ENCODE data around the gene MYRF. TPM values are rescaled to one million over a fixed set of nuclear protein-coding genes. Genes with fewer than 3 reads are reported as not detected.
A peak's percentile ranks its signal among the peaks of the same experiment; 100 is the strongest.

Gene MYRF
- total RNA-seq, 2 experiments from 2014 or later = 2.8 to 2.9 TPM

- peaks cover 9% of the 10 kb centered on the region for H3K27me3 Mint-ChIP-seq (ENCODE audit: low read depth)
- no peaks in the 10 kb centered on the region for H3K9me3 Mint-ChIP-seq (ENCODE audit: insufficient read depth)
- no peak overlapping the region for H3K4me3 Mint-ChIP-seq
- no peak overlapping the region for H3K27ac Mint-ChIP-seq
- H3K4me1 Mint-ChIP-seq (ENCODE audit: low read depth) = peaks cover 29% of the 10 kb centered on the region
- ATAC-seq (no peak), DNase-seq (no peak)
- H3K36me3 Mint-ChIP-seq (ENCODE audit: low read depth) = no peaks in the 10 kb centered on the region
- ChIA-PET POLR2A (no interaction called here), CTCF (interaction anchor here (2.0 kb wide), 1 partner anchor 25 kb away, joined by 9 read pairs; no protein-coding TSS in a partner anchor)
Measured at GRCh38 chr11:61774411-61774810, 22.0 kb downstream of the MYRF start.

- H3K9me3 Mint-ChIP-seq (ENCODE audit: insufficient read depth) = no peaks in the 10 kb centered on the region
- no peak for ATAC-seq
- no peak overlapping the region for H3K4me3 Mint-ChIP-seq
- peak overlapping the region; percentile 55 for H3K27ac Mint-ChIP-seq
- peaks cover 9% of the 10 kb centered on the region for H3K27me3 Mint-ChIP-seq (ENCODE audit: low read depth)
- POLR2A ChIA-PET = no interaction called here
- no peaks in the 10 kb centered on the region for H3K36me3 Mint-ChIP-seq (ENCODE audit: low read depth)
- peaks cover 29% of the 10 kb centered on the region for H3K4me1 Mint-ChIP-seq (ENCODE audit: low read depth)
- no peak for DNase-seq
- CTCF ChIA-PET = interaction anchor here (0.9 to 2.0 kb wide), 3 partner anchors 20 to 26 kb away, joined by 3 to 9 read pairs (median 5); no protein-coding TSS in a partner anchor
Measured at GRCh38 chr11:61775106-61775505, 22.7 kb downstream of the MYRF start.

GRCh38 chr11:61775606-61776554, 23.4 kb downstream of the MYRF start:
- DNase-seq = no peak
- no peak for ATAC-seq
- CTCF ChIA-PET = interaction anchor here (0.7 to 2.0 kb wide), 4 partner anchors 14 to 27 kb away, joined by 3 to 9 read pairs (median 4); no protein-coding TSS in a partner anchor
- Mint-ChIP-seq H3K27ac (peak overlapping the region; percentile 55), H3K36me3 (ENCODE audit: low read depth) (no peaks in the 10 kb centered on the region), H3K4me3 (no peak overlapping the region), H3K27me3 (ENCODE audit: low read depth) (peaks cover 9% of the 10 kb centered on the region), H3K9me3 (ENCODE audit: insufficient read depth) (no peaks in the 10 kb centered on the region), H3K4me1 (ENCODE audit: low read depth) (peaks cover 29% of the 10 kb centered on the region)
- POLR2A ChIA-PET = no interaction called here

- H3K4me1 Mint-ChIP-seq (ENCODE audit: low read depth) = peaks cover 25% of the 10 kb centered on the region
- peak; percentile 82 for DNase-seq
- ChIA-PET CTCF (interaction anchor here (0.9 to 2.0 kb wide), 3 partner anchors 12 to 28 kb away, joined by 3 to 9 read pairs (median 7); partner anchors contain the start of genes FEN1 and TMEM258), POLR2A (interaction anchor here (0.6 kb wide), 1 partner anchor 977 kb away, joined by 3 read pairs; the partner anchor contains the start of gene ZBTB3)
- H3K27me3 Mint-ChIP-seq (ENCODE audit: low read depth) = peaks cover 9% of the 10 kb centered on the region
- H3K9me3 Mint-ChIP-seq (ENCODE audit: insufficient read depth) = no peaks in the 10 kb centered on the region
- H3K4me3 Mint-ChIP-seq = peak overlapping the region; percentile 31
- H3K27ac Mint-ChIP-seq = no peak overlapping the region
- no peaks in the 10 kb centered on the region for H3K36me3 Mint-ChIP-seq (ENCODE audit: low read depth)
- peak; percentile 70 for ATAC-seq
Measured at GRCh38 chr11:61776561-61777075, 24.2 kb downstream of the MYRF start.

- peaks cover 9% of the 10 kb centered on the region for H3K27me3 Mint-ChIP-seq (ENCODE audit: low read depth)
- no peaks in the 10 kb centered on the region for H3K36me3 Mint-ChIP-seq (ENCODE audit: low read depth)
- H3K9me3 Mint-ChIP-seq (ENCODE audit: insufficient read depth) = no peaks in the 10 kb centered on the region
- H3K27ac Mint-ChIP-seq = no peak overlapping the region
- H3K4me3 Mint-ChIP-seq = peak overlapping the region; percentile 22
- peaks cover 24% of the 10 kb centered on the region for H3K4me1 Mint-ChIP-seq (ENCODE audit: low read depth)
- CTCF ChIA-PET = interaction anchor here (0.9 to 2.0 kb wide), 2 partner anchors 11 to 14 kb away, joined by 3 to 7 read pairs; partner anchors contain the start of genes FEN1 and TMEM258
- ATAC-seq (peak; percentile 68), DNase-seq (peak; percentile 68)
- POLR2A ChIA-PET = interaction anchor here (0.6 to 1.0 kb wide), 2 partner anchors 14 to 977 kb away, joined by 3 read pairs; partner anchors contain the start of gene ZBTB3
Measured at GRCh38 chr11:61777234-61778090, 25.0 kb downstream of the MYRF start.

- DNase-seq (no peak), ATAC-seq (no peak)
- CTCF ChIA-PET = interaction anchor here (1.3 to 2.0 kb wide), 2 partner anchors 13 to 31 kb away, joined by 4 to 7 read pairs; partner anchors contain the start of genes FEN1 and TMEM258
- Mint-ChIP-seq H3K4me1 (ENCODE audit: low read depth) (peaks cover 15% of the 10 kb centered on the region), H3K27ac (no peak overlapping the region), H3K4me3 (no peak overlapping the region), H3K27me3 (ENCODE audit: low read depth) (peaks cover 9% of the 10 kb centered on the region), H3K9me3 (ENCODE audit: insufficient read depth) (no peaks in the 10 kb centered on the region), H3K36me3 (ENCODE audit: low read depth) (no peaks in the 10 kb centered on the region)
- POLR2A ChIA-PET = interaction anchor here (1.0 kb wide), 1 partner anchor 13 kb away, joined by 3 read pairs; no protein-coding TSS in a partner anchor
Measured at GRCh38 chr11:61778357-61778886, 26.0 kb downstream of the MYRF start.

- ATAC-seq (no peak), DNase-seq (no peak)
- POLR2A ChIA-PET = interaction anchor here (0.7 kb wide), 1 partner anchor 36 kb away, joined by 3 read pairs; no protein-coding TSS in a partner anchor
- Mint-ChIP-seq H3K27ac (no peak overlapping the region), H3K4me1 (ENCODE audit: low read depth) (peaks cover 15% of the 10 kb centered on the region), H3K4me3 (no peak overlapping the region), H3K9me3 (ENCODE audit: insufficient read depth) (no peaks in the 10 kb centered on the region), H3K27me3 (ENCODE audit: low read depth) (peaks cover 9% of the 10 kb centered on the region), H3K36me3 (ENCODE audit: low read depth) (no peaks in the 10 kb centered on the region)
- CTCF ChIA-PET = interaction anchor here (1.3 to 2.5 kb wide), 2 partner anchors 12 to 32 kb away, joined by 4 to 11 read pairs; no protein-coding TSS in a partner anchor
Measured at GRCh38 chr11:61778920-61779650, 26.6 kb downstream of the MYRF start.

GRCh38 chr11:61779666-61780525, 27.5 kb downstream of the MYRF start:
- POLR2A ChIA-PET = interaction anchor here (0.7 kb wide), 2 partner anchors 13 to 35 kb away, joined by 3 read pairs; partner anchors contain the start of genes FEN1 and TMEM258
- DNase-seq (no peak), ATAC-seq (no peak)
- CTCF ChIA-PET = interaction anchor here (1.1 to 2.5 kb wide), 6 partner anchors 9 to 47 kb away, joined by 3 to 11 read pairs (median 4); no protein-coding TSS in a partner anchor
- H3K4me3 Mint-ChIP-seq = no peak overlapping the region
- peaks cover 2% of the 10 kb centered on the region for H3K36me3 Mint-ChIP-seq (ENCODE audit: low read depth)
- H3K4me1 Mint-ChIP-seq (ENCODE audit: low read depth) = peaks cover 15% of the 10 kb centered on the region
- H3K27me3 Mint-ChIP-seq (ENCODE audit: low read depth) = peaks cover 9% of the 10 kb centered on the region
- H3K9me3 Mint-ChIP-seq (ENCODE audit: insufficient read depth) = no peaks in the 10 kb centered on the region
- H3K27ac Mint-ChIP-seq = no peak overlapping the region

GRCh38 chr11:61780581-61781162, 28.2 kb downstream of the MYRF start:
- H3K27me3 Mint-ChIP-seq (ENCODE audit: low read depth) = peaks cover 6% of the 10 kb centered on the region
- no peak for DNase-seq
- H3K36me3 Mint-ChIP-seq (ENCODE audit: low read depth) = peaks cover 6% of the 10 kb centered on the region
- peak overlapping the region; percentile 34 for H3K27ac Mint-ChIP-seq
- no peak for ATAC-seq
- POLR2A ChIA-PET = no interaction called here
- H3K4me1 Mint-ChIP-seq (ENCODE audit: low read depth) = peaks cover 13% of the 10 kb centered on the region
- no peaks in the 10 kb centered on the region for H3K9me3 Mint-ChIP-seq (ENCODE audit: insufficient read depth)
- CTCF ChIA-PET = interaction anchor here (1.1 to 2.5 kb wide), 5 partner anchors 8 to 47 kb away, joined by 3 to 11 read pairs (median 4); no protein-coding TSS in a partner anchor
- H3K4me3 Mint-ChIP-seq = no peak overlapping the region
